ENCODE data around the gene OSGEP. TPM values are rescaled to one million over a fixed set of nuclear protein-coding genes. Genes with fewer than 3 reads are reported as not detected.
A peak's percentile ranks its signal among the peaks of the same experiment; 100 is the strongest.

The OSGEP gene
- total and polyA plus RNA-seq, 2 of the 13 experiments (the other 11 are each of a cell fraction or from before 2014, with no cell fraction given), result 39.7 to 41.1 TPM

GRCh38 chr14:20454516-20455354, at the start of gene OSGEP, which contains the start of gene APEX1 (continued):
- TF ChIP-seq ZNF10 (CRISPR knock-in tag; IDR thresholded peaks at IDR 0.05; ENCODE audit: borderline replicate concordance, low read depth) (no peak), RORA (CRISPR knock-in tag; IDR thresholded peaks at IDR 0.05) (no peak), ZNF747 (CRISPR knock-in tag; IDR thresholded peaks at IDR 0.05; ENCODE audit: borderline replicate concordance) (peak; percentile 84; the same call in 1 of the 2 replicates), ZSCAN31 (CRISPR knock-in tag; IDR thresholded peaks at IDR 0.05; ENCODE audit: low read depth) (peak; percentile 50; the same call in 1 of the 2 replicates), ZNF503 (CRISPR knock-in tag; IDR thresholded peaks at IDR 0.05) (no peak), ZNF446 (CRISPR knock-in tag; IDR thresholded peaks at IDR 0.05) (0 out of 2 replicates have a peak, but pooled peaks have one; percentile 53), TOE1 (CRISPR knock-in tag; IDR thresholded peaks at IDR 0.05) (no peak; the same call in none of the 2 replicates), IKZF1 (IDR thresholded peaks at IDR 0.05) (no peak), ZNF484 (CRISPR knock-in tag; IDR thresholded peaks at IDR 0.05; ENCODE audit: borderline replicate concordance, low read depth) (no peak), NR2F6 (IDR thresholded peaks at IDR 0.05) (peak; percentile 21; the same call in 1 of the 2 replicates), NR2F6 (CRISPR knock-in tag; IDR thresholded peaks at IDR 0.05) (peak; percentile 59; the same call in 1 of the 2 replicates), RERE (CRISPR knock-in tag; IDR thresholded peaks at IDR 0.05; ENCODE audit: low read depth) (0 out of 2 replicates have a peak, but pooled peaks have one; percentile 32), CEBPZ (IDR thresholded peaks at IDR 0.05; ENCODE audit: low read length) (no peak), CCDC6 (CRISPR knock-in tag; IDR thresholded peaks at IDR 0.05) (peak; percentile 50), HINFP (CRISPR knock-in tag; IDR thresholded peaks at IDR 0.05; ENCODE audit: low read depth) (peak; percentile 70), ZNF101 (CRISPR knock-in tag; IDR thresholded peaks at IDR 0.05; ENCODE audit: borderline replicate concordance, low read depth) (no peak)
